AG04449 (cell line): Measurements from ENCODE around the gene KRT75.
"Not testable (repeated sequence)": the region's sequence is repeated elsewhere in the genome, so short reads cannot be mapped to it uniquely, and the experiment has no call there.

Experiments
- CTCF ChIA-PET: fragments of 350-600 bp; formaldehyde crosslinking; extraction: SDS; loops from one replicate; lab custom pipeline; 2021; ENCODE audit warnings: antibody characterized with exemption; lab: Yijun Ruan, JAX
- POLR2A ChIA-PET: fragments of 400-600, 350-600 bp; formaldehyde crosslinking; extraction: SDS; loops from one replicate; lab custom pipeline; 2020; ENCODE audit warnings: antibody characterized with exemption, inconsistent platforms; lab: Yijun Ruan, JAX
- DNase-seq: peaks from one replicate; pipeline ENCODE4 v3.0.0-alpha.2; 2010; ENCODE audit warnings: low read depth, low spot score
- H3K4me3 ChIP-seq: 2 replicates; pipeline ENCODE4 v1.5.1; 2011; ENCODE audit warnings: low read depth, mild to moderate bottlenecking, control low read depth, low read length
- CTCF ChIP-seq: IDR thresholded peaks from one replicate; pipeline ENCODE4 v1.5.1; 2011; ENCODE audit warnings: mild to moderate bottlenecking, moderate library complexity, low read length, control low read depth, inconsistent platforms; ENCODE audit not compliant: insufficient read depth; ENCODE audit errors: missing control alignments

KRT75 gene

DNA sequence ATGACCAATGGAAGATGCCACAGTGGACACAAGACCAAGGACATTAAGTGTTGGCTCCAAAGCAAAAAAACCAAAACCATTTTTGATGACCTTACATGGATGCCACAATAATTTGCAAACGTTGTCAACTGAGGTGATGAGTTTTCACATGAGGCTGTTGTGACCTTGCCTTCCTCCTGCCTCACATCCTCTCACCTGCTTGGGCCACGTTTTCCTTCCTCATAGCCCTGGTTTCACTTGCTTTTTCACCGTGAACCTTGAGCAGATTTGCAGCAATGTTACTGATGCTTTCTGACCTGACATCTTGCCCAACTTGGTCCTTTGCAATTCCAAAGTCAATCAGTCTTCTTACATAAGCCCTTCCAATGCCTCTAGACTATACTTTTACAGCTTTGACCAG, 14.1 kb upstream of the KRT75 start:
- ChIA-PET CTCF (no interaction called here), POLR2A (no interaction called here)
- DNase-seq: no peak
- no peak for TF ChIP-seq CTCF
- H3K4me3 ChIP-seq: no peak overlapping the region

DNA sequence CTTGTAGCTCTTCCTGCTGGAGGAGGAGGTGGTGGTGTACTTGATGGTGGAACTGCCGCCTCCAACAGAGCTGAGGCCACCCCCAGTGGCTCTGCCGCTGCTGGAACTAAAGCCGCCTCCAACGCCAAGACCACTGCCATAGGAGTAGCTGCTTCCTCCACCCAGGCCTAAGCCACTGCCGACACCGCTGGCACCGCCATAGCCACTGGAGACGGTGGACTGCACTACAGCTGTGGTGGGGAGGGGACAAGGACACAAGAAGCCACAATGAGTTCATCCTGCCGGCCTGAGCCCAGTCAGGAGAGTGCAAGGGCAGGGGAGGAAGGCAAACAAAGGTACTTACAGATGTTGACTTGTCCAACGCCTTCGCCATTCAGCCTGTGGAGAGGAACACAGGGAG, 13.0 kb upstream of the KRT75 start:
- DNase-seq, CTCF ChIA-PET, H3K4me3 ChIP-seq, POLR2A ChIA-PET: not testable (repeated sequence)

DNA sequence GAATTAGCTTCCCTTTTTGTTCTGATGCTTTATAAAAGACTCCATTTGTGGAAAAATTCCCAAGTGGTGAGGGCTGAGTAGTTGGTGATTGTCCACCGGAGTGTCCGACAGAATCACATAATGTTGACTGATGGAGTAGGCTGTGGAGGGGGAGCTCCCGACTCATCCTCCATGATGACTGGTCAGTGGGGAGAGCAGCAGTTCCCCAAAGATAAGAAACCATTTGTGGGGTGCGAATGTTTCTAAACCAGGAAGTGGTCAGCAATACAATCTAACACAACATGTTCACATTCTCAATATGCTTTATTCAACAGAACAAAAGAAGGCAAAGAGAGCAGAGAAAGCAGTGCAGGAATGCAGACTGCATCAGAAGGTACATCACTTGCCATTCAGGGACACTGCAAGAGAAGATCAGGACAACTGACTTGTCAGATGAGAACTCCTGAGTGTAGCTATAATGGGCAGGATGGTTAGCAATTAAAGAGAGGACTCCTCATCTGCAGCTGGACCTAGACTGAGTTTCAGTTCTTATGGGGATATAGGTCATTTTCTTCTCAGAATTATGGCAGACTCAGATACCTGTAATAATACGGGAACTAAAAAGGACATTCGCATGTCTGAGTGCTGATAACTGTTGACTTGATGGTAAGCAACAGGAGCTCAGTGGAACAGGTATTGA, 12.3 kb upstream of the KRT75 start:
- no peak overlapping the region for H3K4me3 ChIP-seq
- POLR2A ChIA-PET: no interaction called here
- no peak for DNase-seq
- TF ChIP-seq CTCF: no peak
- CTCF ChIA-PET: interaction anchor here (0.7 kb wide), 1 partner anchor 9 kb away, joined by 3 read pairs; no protein-coding TSS in a partner anchor

- TF ChIP-seq CTCF: no peak
- ChIA-PET CTCF (interaction anchor here (0.7 kb wide), 1 partner anchor 10 kb away, joined by 3 read pairs; no protein-coding TSS in a partner anchor), POLR2A (no interaction called here)
- no peak for DNase-seq
- no peak overlapping the region for H3K4me3 ChIP-seq
Measured at GRCh38 chr12:52445876-52446275, 11.7 kb upstream of the KRT75 start.

DNA sequence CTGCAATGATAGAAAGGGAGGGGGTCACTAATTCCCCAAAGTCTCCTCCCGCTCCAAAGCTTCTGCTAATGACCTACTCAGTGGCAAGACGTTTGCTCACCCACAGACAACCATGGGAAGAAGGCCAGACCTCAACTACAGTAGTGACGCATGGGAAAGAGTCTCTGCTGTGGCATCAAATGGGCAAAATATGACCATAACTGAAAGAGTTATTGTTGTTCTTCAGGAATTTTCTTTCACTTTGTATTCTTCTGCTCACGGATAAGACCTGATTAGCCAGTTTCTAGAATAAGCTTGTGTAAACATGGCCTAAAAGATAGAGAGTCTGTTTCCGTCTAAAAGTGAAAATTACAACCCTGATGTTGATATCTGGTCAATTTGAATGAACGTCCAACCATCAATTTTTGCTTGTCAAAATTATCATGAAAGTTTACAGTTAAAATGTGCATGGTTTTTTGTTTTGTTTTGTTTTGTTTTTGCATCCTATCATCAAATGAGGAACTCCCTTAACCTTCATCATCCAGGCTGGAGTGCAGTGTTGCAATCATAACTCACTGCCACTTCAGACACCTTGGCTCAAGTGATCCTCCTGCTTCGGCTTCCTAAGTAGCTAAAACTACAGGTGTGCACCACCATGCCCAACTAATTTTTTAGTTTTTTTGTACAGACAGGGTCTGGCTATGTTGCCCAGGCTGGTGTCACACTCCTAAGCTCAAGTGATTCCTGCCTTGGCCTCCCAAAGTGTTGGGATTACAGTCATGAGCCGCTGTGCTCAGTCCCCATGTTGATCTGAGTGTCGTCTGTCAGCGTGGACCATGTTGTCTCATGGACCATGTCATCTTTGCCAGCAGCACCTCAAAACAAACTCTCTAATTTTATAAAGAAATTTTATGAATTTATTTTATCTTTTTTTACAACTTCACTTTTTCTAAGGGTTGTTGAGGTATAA, 10.8 kb upstream of the KRT75 start:
- CTCF ChIA-PET: interaction anchor here (1.3 kb wide), 1 partner anchor 10 kb away, joined by 3 read pairs; no protein-coding TSS in a partner anchor
- POLR2A ChIA-PET: no interaction called here
- TF ChIP-seq CTCF: no peak
- no peak overlapping the region for H3K4me3 ChIP-seq
- DNase-seq: no peak

DNA sequence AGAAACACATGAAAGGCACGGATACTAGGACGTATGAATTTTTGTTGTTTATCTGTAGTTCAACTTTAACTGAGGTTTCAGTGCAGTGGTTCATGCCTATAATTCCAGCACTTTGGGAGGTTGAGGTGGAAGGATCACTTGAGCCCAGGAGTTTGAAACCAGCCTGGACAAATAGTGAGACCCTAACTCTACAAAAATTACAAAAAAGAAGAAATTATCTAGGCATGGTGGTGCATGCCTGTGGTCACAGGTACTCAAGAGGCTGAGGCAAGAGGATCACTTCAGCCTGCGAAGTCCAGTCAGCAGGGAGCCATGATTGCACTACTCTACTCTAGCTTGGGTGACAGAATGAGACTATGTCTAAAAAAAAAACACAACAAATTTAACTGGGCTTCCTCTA, 9.8 kb upstream of the KRT75 start:
- TF ChIP-seq CTCF: no peak
- ChIA-PET CTCF (no interaction called here), POLR2A (no interaction called here)
- DNase-seq: no peak
- no peak overlapping the region for H3K4me3 ChIP-seq
